Activated B cell treated with CpG ODN at 0.5 μM for 24 hours (primary cell): ENCODE measurements around the gene GRPEL1. TPM values are rescaled to one million over a fixed set of nuclear protein-coding genes. Genes with fewer than 3 reads are reported as not detected.

ENCODE experiments used
- ATAC-seq: fragments of 200-7000 bp; cut with Tn5 transposase; one replicate; pipeline ENCODE4 v1.10.0; 2021; ENCODE audit warnings: low read depth, mild to moderate bottlenecking, moderate library complexity
- CTCF ChIA-PET: fragments of 350-600 bp; sonication (Branson Sonifier 250); formaldehyde crosslinking; loops from one replicate; lab custom pipeline; 2021; ENCODE audit warnings: antibody characterized with exemption; lab: Charles Lee
- POLR2A ChIA-PET: fragments of 350-600 bp; sonication (Branson Sonifier 250); formaldehyde crosslinking; loops from one replicate; lab custom pipeline; 2021; ENCODE audit warnings: antibody characterized with exemption; lab: Charles Lee
- DNase-seq: peaks from one replicate; pipeline ENCODE4 v3.0.0; 2022
- H3K27ac Mint-ChIP-seq: one replicate; pipeline ENCODE4 v1.8.0; 2020; ENCODE audit warnings: mixed read lengths
- H3K27me3 Mint-ChIP-seq: one replicate; pipeline ENCODE4 v1.8.0; 2021; ENCODE audit warnings: mixed read lengths
- H3K36me3 Mint-ChIP-seq: one replicate; pipeline ENCODE4 v1.8.0; 2021; ENCODE audit warnings: low read depth, mixed read lengths
- H3K4me1 Mint-ChIP-seq: one replicate; pipeline ENCODE4 v1.8.0; 2021; ENCODE audit warnings: mixed read lengths
- H3K4me3 Mint-ChIP-seq: one replicate; pipeline ENCODE4 v1.8.0; 2020; ENCODE audit warnings: mild to moderate bottlenecking, mixed read lengths
- H3K9me3 Mint-ChIP-seq: one replicate; pipeline ENCODE4 v1.8.0; 2020; ENCODE audit warnings: mixed read lengths
- intact Hi-C: fragments of 100-400 bp; cut with micrococcal nuclease; formaldehyde crosslinking; loops from one replicate; pipeline ENCODE4 v1.15.1; 2024
- total RNA-seq: library from RNA; stranded (reverse); gene quantifications from 2 replicates; pipeline ENCODE4 v1.2.3, GENCODE V29; 2022
- TF ChIP-seq, protein P1 (sequence below): fragments of 200-600 bp; IDR thresholded peaks from one replicate; pipeline ENCODE4 v1.8.0; 2022; ENCODE audit warnings: antibody characterized with exemption, mild to moderate bottlenecking

The GRPEL1 gene
- total RNA-seq, 1 donor from 2014 or later = 31.8 TPM

- intact Hi-C loops = loop anchor here (10.0 kb wide), 1 partner anchor 486 kb away; the partner anchor contains the start of gene MAN2B2
- Mint-ChIP-seq H3K9me3 (no peaks in the 10 kb centered on the region), H3K36me3 (peaks cover 86% of the 10 kb centered on the region), H3K4me3 (no peak overlapping the region), H3K4me1 (peaks cover 25% of the 10 kb centered on the region), H3K27me3 (no peaks in the 10 kb centered on the region), H3K27ac (no peak overlapping the region)
- DNase-seq (no peak), ATAC-seq (no peak)
- TF ChIP-seq, protein P1, sequence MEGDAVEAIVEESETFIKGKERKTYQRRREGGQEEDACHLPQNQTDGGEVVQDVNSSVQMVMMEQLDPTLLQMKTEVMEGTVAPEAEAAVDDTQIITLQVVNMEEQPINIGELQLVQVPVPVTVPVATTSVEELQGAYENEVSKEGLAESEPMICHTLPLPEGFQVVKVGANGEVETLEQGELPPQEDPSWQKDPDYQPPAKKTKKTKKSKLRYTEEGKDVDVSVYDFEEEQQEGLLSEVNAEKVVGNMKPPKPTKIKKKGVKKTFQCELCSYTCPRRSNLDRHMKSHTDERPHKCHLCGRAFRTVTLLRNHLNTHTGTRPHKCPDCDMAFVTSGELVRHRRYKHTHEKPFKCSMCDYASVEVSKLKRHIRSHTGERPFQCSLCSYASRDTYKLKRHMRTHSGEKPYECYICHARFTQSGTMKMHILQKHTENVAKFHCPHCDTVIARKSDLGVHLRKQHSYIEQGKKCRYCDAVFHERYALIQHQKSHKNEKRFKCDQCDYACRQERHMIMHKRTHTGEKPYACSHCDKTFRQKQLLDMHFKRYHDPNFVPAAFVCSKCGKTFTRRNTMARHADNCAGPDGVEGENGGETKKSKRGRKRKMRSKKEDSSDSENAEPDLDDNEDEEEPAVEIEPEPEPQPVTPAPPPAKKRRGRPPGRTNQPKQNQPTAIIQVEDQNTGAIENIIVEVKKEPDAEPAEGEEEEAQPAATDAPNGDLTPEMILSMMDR = no peak
- ChIA-PET POLR2A (no interaction called here), CTCF (interaction anchor here (1.5 kb wide), 1 partner anchor 86 kb away, joined by 3 read pairs; no protein-coding TSS in a partner anchor)
Observed at GRCh38 chr4:7060346-7061150, 7.3 kb downstream of the GRPEL1 start.

- Mint-ChIP-seq H3K9me3 (no peaks in the 10 kb centered on the region), H3K4me1 (peaks cover 18% of the 10 kb centered on the region), H3K27me3 (no peaks in the 10 kb centered on the region), H3K27ac (peak overlapping the region; percentile 25), H3K36me3 (peaks cover 86% of the 10 kb centered on the region), H3K4me3 (no peak overlapping the region)
- POLR2A ChIA-PET = interaction anchor here (1.4 kb wide), 1 partner anchor 8 kb away, joined by 5 read pairs; the partner anchor contains the start of gene GRPEL1
- no peak for ATAC-seq
- TF ChIP-seq, protein P1 = no peak
- no peak for DNase-seq
- intact Hi-C loops = loop anchor here (2.0 to 10.0 kb wide), 2 partner anchors 17 to 485 kb away; partner anchors contain the start of genes MAN2B2 and TADA2B
- CTCF ChIA-PET = interaction anchor here (1.5 kb wide), 1 partner anchor 85 kb away, joined by 3 read pairs; no protein-coding TSS in a partner anchor
Observed at GRCh38 chr4:7059662-7060061, 8.2 kb downstream of the GRPEL1 start.

- Mint-ChIP-seq H3K4me1 (peaks cover 18% of the 10 kb centered on the region), H3K9me3 (no peaks in the 10 kb centered on the region), H3K27me3 (no peaks in the 10 kb centered on the region), H3K4me3 (no peak overlapping the region), H3K27ac (peak overlapping the region; percentile 56), H3K36me3 (peaks cover 89% of the 10 kb centered on the region)
- ATAC-seq = peak; percentile 21
- intact Hi-C loops = loop anchor here (2.0 kb wide), 1 partner anchor 16 kb away; the partner anchor contains the start of gene TADA2B
- DNase-seq = no peak
- CTCF ChIA-PET = interaction anchor here (1.0 kb wide), 1 partner anchor 12 kb away, joined by 4 read pairs; no protein-coding TSS in a partner anchor
- TF ChIP-seq, protein P1 = no peak
- POLR2A ChIA-PET = interaction anchor here (0.5 to 1.6 kb wide), 3 partner anchors 9 to 799 kb away, joined by 5 to 8 read pairs (median 5); partner anchors contain the start of gene GRPEL1
Observed at GRCh38 chr4:7058792-7059191, 9.1 kb downstream of the GRPEL1 start.

DNA sequence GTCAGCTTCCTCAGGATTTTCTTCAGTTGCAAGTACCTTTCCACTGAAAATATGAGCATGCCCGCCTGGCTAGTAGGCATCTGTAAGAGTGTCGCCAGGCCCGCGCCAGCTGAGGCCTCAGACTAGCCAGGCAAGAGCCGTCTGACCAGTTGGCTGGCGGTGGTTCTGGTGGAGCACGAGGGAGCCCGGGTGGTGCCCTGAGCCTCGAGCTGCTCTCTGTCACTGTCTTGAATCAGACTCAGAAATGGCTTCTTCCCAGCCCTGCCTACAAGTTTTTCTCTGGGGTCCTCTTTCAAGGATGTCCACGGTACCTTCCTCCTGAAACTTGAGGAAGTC is 11.9 kb downstream of the GRPEL1 start:
- CTCF ChIA-PET = interaction anchor here (1.9 kb wide), 1 partner anchor 13 kb away, joined by 4 read pairs; the partner anchor contains the start of gene TADA2B
- POLR2A ChIA-PET = interaction anchor here (0.7 kb wide), 1 partner anchor 69 kb away, joined by 3 read pairs; no protein-coding TSS in a partner anchor
- intact Hi-C loops = no loop called here
- TF ChIP-seq, protein P1 = no peak
- ATAC-seq (no peak), DNase-seq (no peak)
- Mint-ChIP-seq H3K27me3 (no peaks in the 10 kb centered on the region), H3K9me3 (no peaks in the 10 kb centered on the region), H3K27ac (no peak overlapping the region), H3K4me1 (peaks cover 22% of the 10 kb centered on the region), H3K4me3 (no peak overlapping the region), H3K36me3 (peaks cover 70% of the 10 kb centered on the region)
